Ureter (tissue), 1 donor: ENCODE results near the gene RNF215. TPM values are rescaled to one million over a fixed set of nuclear protein-coding genes. Genes with fewer than 3 reads are reported as not detected.

Experiments
- DNase-seq: peaks from one replicate; pipeline ENCODE4 v3.0.0-alpha.2; 2020; ENCODE audit warnings: low spot score
- total RNA-seq: library from RNA; stranded (reverse); gene quantifications from one replicate; pipeline ENCODE4 v1.2.4, GENCODE V29; 2023
- donor health status: DM: yes; HTN: yes; CAD: no.

The RNF215 gene
- total RNA-seq, 1 donor from 2014 or later: 17.5 TPM

DNA sequence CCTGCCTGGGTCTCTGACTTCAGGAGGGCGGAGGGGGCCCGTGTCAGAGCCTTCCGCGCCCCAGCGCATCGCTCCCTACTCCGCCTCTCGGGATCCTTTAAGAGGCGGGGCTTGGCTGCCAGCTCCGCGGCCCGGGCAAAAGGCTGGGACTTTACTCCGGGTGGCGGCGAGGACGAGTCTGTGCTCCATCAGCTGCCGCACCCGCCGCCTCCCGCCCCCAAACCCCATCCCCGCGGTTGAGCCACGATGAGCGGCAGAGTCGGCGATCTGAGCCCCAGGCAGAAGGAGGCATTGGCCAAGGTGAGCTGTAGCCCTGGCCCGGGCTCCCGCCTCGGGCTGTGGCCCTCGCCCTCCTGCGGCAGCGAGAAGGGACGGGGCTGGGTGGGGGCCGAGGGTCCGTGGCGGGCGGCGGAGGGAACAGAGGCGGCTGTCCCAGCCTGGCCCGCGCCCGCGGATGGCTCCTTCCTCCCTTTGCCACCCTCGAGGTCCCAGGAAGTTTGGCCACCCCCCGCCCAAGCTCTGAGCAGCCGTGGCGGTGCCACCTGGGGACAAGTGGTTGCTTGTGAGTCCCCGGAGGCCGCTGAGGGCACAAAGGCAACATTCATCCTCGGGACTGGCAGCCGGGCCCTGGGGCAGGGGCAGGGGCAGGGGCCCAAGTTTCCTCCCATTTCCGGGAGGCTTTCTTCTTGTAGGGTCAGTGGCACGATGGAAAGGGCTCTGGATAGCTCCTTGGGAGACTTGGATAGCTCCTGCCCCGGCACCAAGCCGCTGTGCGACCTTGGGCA, 9.9 kb upstream of the RNF215 start, which contains the start of gene SEC14L2:
SEC14L2 (plus strand) TSS at position 148 of the 785 bp plus-strand sequence; CDS start at position 247, 99 bp downstream.
- DNase-seq: peak; percentile 64

DNA sequence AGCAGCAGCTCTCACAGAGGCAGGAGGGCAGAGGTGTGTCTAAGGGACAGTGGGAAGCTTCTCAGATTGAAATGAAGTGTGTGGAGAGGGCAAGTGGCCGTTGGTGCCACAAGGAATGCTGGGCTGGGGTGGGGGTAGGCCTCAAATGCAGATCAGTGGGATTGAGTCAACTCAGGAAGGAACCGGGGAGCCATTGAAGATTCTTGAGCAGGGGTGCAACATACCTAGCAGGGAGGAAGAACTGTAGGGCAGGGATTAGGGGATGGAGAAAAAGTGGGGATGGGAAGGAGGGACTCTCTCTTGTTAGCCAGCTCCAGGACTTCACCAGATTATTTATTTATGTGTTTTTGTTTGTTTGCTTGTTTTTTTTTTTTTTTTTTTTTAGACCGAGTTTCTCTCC, 6.7 kb upstream of the RNF215 start:
- DNase-seq: no peak

DNA sequence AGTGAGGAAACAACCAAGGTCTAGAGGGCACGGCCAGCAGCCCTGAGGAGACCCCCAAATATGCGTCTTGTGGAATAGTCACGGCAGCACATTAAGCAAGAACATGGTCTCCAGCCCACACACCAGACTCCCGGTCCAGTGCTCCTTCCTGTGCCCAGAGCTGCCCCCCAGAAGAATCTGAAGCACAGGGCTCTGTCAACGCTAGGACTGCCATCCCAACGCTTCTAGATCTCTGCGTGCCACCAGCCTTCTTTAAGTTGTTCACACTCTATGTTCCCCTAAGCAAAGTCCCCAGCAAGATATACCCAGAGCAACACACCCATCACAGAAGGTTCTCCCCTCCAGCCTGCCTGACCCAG, 6.1 kb upstream of the RNF215 start:
- no peak for DNase-seq

DNA sequence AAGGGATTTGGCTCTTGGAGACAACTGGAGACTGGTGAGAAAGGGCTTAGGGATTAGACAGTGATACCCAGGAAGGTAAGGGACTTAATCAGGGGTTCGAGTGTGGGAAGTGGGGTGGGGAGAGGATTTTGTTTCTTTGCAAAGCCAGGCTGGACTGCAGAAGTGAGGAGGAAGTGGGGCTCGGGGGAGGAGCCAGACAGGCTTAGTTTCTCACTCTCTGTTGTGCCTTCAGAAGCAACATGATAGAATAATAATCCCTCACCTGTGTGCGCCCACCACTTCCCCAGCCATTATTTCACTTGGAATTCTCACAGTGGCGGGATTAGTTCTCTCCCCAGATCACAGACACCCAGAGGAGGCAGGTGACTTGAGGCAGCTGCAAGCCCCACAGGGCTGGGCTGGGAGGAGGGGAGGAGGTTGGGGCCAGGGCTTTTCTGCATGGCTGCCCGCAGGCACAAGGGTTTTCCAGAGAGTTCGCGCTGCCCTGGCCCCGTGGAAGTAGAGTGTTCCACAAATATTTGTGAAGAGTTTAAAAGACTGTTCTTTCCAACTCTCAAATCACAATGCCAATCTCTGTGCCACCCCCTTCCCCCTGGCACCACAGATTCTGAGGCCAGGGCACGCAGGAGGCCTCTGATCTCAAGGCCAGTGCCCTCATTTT, 5.6 kb upstream of the RNF215 start:
- DNase-seq: no peak

DNA sequence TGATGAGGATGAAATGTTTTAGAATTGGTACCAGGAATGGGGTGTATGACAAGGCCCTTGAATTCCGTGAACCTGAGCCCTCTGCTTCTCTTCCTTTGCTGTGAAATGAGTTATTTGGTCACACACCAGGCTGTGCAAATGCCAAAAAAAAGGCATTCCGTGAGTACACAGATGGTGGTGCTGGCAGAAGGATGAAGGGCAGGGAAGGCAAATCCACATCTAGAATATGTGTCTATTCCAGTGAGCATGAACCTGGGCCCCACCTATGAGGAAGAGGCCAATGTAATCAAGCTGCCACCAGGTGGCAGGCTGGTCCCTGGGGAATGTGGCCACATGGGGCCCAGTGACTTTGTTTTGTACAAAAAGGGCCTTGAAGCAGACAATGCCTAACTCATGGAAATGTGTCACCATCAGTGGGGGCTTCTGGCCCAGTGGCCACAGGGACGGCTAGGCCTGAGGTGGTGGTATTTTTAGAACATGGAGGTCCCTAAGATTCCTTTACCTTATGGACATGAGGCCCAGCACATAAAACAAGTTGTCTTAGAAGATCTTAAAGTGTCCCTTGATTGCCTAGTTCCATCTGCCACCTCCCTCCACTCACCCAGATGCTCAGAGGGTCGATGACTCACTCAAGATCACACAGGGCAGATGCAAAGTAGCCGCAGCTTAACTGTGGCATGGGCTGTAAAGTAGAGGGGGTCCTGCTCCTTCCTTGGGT, 3.9 kb upstream of the RNF215 start:
- peak; percentile 66 for DNase-seq

DNA sequence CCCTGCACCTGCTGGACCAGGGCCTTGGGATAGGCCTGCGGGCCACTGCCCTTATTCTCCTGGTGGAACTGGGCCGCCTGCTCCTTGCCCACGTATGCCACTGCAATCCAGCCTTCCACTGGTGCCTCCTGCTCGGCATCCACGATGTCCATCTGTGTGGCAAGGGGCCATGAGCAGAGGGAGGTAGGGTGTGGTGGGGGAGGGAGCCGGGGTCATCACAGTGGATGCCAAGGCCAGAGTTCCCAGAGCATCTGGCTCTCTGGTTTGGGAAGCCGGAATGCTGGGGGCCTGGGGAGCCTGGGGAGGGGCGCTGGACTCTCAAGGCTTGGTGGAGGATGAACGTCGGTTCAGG, 627 bp downstream of the RNF215 start:
- DNase-seq: no peak

DNA sequence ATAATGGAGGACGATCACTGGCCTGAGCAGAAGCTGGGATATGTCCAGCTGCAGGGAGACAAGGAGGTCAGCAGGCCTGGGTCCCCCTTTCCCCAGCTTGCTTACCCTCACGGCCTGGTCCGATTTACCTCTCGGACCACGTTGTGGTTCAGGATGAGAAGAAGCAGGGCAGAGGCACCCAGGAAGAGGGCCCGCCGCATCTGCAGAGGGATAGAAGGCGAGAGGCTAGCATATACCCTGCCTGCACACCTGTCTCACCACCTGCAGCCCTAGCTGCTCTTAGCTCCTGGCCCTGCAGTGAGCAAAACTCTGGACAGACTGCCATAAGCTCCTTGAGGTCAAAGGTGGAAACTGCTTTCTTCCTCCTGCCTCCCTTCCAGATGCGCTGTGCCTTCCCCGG, 1.3 kb downstream of the RNF215 start:
- no peak for DNase-seq

DNA sequence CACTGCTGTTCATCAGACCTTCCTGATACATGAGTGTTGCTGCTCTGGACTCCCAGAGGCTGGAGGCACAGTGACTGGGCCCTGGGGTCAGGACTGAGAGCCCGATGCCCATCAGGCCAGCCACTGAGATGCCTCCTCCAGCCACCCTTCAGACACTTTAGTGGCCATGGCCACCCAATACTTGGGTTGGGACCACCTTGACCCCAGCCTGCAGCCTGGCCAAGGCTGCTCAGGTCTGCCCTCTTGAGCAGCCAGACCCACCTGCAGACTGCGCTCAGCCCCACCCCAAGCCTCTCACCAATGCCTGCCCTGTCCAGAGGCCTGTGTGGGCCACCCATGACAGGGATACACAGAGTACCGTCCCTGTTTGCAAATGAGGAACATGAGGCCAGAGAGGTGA, 4.2 kb downstream of the RNF215 start:
- DNase-seq: no peak

DNA sequence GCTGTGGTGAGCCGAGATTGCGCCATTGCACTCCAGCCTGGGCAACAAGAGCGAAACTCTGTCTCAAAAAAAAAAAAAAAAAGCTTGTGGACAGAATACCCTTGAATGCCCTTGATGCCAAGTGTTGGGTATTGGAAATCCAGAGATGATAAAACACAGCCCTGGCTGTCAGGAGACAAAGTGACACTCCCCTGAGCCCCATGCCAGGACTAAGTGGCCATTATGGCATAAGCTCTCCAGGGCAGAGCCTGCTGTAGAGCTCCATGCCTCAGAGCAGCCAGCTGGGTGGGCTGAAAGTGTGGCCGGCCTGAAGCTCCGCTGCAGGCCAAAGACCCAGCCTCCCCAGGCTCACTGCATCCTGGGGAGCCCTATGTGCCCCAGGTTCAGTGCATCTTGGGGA, 4.9 kb downstream of the RNF215 start:
- no peak for DNase-seq

DNA sequence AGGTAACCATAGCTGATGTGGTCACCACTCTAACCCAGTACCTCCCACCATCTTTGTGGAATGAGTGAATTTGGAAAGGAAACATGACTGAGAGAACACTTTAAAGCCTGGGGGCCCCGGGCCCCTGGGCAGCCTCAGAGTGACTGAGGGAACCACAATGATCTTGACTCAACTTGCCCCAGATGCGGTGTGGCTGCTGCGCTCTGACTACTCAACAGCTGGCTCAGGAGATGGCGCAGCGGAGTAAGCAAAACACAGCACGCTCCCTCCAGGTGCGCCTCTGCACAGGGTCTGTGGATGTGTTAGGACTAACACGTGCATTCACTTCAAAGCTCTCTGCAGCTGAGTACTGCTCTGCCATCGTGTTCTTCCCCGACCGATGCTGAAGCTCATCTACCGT, 5.9 kb downstream of the RNF215 start:
- DNase-seq: no peak

DNA sequence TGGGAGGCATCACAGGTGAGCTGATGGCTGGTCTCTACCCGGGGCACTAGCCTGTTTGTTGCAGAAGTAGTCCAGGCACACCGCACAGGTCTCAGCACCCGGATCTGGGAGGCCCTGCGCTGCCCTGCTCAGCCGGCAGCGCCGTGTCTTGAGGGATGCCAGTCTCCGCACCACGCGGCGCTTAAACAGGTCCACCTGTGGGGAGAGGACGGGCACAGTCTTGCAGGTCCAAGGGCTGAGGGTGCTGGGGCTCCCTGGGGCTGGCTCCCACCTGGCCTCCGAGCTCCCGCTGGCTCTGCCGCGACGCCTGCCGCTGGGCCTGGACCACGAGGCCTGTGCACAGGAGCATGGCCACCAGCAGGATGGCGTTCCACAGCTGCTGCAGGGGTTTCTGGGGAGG, 7.2 kb downstream of the RNF215 start:
- no peak for DNase-seq

DNA sequence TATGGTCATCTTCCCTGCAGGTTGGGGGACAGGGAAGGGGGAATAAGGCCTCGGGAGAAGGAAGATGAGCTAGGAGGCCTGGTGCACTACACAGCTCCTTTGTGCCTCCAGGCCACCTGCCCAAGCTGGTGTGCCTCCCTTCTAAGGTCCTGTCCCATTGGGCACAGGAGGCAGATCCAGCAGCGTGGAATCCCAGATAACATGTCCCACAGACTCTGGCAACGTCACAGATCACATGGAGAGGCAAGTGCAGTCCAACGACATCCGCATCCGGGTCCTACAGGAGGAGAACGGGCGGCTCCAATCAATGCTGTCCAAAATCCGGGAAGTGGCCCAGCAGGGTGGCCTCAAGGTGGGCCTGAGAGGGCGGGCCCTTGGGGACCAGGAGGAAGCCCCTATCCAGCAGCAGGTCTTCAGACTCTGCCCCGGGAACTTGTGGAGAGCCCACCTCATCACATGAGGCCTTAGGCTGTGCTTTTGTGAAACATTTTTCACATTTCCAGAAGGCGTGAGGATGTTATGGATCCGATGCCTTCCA, 11.8 kb downstream of the RNF215 start:
- no peak for DNase-seq

DNA sequence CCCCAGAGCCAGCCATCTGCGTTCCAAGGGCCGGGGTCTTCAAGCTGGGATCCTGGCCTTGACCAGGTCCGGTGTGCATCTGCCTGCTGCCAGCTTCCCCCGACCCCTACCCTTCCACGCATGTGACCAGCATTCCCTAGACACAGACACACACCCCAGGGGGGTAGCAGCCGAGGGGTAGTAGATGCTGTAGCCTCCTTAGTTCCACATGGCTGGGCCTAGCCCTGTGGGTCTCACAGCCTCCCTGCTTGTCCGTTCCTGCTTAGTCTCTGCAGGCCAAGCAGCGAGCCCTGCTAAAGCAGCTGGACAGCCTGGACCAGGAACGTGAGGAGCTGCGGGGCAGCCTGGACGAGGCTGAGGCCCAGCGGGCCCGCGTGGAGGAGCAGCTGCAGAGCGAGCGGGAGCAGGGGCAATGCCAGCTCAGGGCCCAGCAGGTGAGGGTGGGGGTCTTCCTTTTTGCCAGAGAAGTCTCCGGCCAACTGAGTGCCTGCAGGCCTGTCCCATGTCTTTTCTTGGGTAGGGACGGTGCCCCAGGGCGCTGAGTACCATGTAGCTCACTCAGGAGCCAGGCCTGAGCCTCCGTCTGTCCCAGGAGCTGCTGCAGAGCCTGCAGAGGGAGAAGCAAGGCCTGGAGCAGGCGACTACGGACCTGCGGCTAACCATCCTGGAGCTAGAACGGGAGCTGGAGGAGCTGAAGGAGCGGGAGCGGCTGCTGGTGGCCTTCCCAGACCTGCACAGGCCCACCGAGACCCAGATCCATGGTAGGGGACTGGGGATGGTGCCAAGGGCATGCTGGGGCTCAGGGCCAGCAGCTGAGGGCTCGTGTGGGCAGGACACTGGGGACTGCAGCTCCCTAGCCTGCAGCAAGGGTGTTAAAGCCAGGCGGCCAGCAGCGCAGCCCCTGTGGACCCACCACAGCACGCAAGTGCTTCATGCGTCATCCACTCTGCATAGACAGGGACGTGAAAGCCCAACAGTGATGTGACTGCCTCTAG, 13.6 kb downstream of the RNF215 start:
- no peak for DNase-seq

DNA sequence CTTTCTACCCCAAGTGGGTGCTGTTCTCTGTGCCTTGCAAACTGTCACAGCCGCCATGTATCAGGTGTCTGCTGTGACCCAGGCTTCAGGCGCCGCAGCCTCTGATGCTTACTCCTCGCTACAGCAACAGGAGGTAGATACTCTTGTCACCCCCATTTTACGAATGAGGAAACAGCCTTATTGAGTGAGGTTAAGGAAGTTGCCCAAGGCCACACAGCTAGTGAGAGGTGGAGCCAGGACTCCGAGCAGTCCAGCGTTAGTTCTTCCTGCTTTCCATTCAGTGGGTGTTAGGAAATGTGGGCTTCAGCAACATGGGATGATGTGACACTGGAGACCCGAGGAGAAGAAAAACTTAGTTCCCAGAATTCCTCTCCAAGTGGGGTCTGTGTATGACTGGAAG, 14.3 kb downstream of the RNF215 start:
- DNase-seq: no peak

DNA sequence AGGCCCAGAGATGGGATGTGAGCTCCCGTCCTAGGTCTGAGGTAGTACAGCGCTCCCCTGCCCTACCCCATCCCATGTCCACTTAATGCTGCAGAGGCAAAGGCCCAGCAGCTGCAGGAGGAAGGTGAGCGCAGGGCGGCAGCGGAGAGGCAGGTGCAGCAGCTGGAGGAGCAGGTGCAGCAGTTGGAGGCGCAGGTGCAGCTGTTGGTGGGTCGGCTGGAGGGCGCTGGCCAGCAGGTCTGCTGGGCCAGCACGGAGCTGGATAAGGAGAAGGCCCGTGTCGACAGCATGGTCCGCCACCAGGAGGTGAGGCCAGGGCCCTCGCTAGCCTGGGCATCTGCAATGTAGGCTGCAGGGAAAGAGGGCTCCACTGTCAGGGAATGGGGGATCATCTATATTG, 15.2 kb downstream of the RNF215 start:
- DNase-seq: no peak

DNA sequence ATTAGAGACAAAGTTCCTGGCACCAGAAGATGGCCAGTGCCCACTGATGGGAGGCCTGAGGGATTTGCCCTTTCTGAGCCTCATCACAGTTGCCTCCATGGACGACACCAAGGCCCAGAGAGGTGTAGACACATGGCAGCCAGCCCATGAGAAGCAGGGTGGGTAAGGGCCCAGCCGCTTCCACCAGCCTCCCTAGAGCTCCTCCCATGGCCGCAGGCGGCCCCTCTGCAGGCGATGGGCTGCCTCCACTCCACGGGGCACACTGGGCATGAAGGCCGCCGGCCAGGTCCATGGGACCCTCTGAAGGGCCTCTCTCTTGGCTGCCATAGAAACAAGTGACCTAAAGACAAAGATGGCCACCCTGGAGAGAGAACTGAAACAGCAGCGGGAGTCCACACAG, 15.9 kb downstream of the RNF215 start:
- DNase-seq: no peak

DNA sequence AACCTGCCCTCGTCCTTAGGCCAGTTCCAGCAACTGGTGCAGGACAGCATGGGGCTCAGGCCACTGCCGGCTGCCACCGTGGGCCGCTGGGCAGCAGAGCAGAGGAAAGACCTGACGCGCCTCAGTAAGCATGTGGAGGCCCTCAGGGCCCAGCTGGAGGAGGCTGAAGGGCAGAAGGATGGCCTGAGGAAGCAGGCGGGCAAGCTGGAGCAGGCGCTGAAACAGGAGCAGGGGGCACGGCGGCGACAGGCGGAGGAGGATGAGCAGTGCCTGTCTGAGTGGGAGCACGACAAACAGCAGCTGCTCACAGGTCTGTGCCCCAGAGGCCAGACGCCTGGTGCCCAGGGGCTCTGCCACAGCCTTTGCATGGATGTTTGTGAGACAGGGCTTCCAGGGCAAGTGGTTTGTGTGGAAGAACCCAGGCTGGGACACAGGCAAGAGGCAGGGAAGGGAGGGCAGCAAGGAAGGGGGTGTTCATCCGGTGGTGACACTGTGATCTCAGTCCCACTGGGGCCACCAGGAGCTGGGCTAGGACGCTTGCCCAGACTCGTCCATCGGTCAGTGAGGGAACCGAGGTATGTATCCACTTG, 16.5 kb downstream of the RNF215 start:
- DNase-seq: no peak

DNA sequence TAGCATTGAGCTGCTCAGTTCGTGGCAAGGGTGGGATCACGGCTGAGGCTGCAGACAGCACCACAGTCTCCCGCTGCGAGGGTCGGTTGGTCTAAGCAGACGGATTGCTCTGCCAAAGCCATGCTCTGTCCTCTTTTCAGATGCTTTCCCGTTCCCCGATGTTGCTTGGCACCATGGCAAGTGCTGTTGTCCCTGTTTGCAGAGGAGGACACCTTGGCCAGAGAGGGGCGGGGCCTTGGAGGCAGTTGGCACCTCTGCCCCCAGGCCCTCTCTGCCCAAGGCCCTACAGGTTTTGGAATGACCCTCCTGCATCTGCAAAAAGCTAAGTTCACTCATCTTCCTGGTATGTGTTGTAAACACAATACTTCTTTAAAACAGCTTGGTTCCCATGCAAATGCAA, 18.8 kb downstream of the RNF215 start:
- no peak for DNase-seq

DNA sequence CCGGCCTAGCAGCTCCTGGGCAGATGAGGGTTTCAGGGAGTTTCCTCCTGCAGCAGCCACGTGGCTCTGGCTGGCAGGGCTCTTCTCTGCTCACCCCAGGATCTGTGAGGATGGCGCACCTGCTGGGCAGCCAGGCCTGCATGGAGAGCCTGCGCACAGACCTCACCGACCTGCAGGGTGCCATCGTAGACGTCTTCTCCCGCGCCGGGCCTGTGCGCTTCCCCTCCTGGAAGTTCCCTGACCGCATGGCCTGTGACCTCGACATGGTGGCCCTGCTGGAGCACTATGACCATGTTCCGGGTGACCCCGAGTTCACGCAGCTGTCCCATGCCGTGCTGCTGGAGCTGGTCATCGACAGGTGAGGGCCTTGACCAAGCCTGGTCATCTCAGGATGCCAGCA, 21.3 kb downstream of the RNF215 start:
- DNase-seq: no peak

DNA sequence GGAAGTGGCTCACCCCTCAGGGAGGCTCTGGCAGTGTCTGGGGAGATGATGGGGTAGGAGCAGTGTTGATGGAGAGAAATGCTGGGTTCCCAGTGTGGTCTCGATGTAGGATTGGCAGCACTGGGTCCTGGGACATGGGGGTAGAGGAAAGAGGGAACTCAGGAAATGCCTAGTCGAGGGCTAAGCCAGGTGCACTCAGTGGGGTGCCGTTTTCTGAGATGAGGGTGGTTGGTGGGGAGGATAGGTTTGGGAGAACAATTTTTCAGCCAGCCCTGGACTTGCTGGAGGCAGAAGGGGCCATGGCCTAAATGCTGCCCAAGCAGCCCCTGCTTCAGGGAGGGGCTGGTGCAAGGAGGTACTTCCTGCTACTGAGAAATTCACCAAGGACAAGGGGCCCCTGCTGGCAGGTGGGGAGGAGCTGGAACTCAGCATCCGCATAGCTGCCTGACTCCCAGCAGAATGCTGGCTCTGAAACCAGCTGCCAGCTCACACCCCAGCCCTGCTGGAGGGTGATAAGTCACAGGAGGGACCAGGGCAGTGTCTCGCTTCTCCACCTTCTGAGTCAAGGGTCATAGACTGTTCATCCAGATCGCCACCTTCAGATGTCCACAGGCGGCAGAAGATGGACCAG, 24.4 kb downstream of the RNF215 start:
- DNase-seq: no peak
